ENCODE measurements around the gene SPAG8.

DNA sequence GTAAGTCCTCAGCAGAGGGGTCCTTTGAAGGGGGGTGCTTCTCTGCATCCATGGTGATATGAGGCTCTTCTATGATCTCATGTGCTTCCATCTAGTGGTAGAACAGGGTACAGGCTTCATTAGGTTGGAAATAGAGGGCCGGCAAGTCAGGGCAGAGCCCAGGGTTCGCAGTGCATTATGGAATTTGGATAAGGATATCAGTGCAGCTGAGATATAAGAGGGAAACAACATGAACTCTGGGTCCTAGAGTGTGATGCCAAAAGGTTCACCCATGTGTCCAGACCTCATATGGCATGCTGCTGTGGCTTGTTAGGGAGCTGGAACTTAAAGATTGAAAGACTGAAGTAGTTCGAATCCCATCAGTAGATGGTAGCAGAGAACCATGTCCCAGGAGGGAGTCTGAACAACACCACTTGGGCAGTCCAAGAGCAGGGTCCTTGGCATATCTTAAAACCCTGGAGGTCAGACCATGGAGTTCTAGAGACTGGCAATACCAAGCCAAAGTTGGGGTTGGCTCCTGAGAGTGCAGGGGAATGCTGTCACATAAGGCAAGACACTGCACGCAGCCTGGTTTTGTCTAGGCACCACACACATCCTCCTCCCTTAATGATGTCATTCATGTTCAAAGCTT is 14.1 kb upstream of the SPAG8 start:
- no peak for TF ChIP-seq POLR2A (IDR thresholded peaks at IDR 0.05)
- TF ChIP-seq, protein P1, sequence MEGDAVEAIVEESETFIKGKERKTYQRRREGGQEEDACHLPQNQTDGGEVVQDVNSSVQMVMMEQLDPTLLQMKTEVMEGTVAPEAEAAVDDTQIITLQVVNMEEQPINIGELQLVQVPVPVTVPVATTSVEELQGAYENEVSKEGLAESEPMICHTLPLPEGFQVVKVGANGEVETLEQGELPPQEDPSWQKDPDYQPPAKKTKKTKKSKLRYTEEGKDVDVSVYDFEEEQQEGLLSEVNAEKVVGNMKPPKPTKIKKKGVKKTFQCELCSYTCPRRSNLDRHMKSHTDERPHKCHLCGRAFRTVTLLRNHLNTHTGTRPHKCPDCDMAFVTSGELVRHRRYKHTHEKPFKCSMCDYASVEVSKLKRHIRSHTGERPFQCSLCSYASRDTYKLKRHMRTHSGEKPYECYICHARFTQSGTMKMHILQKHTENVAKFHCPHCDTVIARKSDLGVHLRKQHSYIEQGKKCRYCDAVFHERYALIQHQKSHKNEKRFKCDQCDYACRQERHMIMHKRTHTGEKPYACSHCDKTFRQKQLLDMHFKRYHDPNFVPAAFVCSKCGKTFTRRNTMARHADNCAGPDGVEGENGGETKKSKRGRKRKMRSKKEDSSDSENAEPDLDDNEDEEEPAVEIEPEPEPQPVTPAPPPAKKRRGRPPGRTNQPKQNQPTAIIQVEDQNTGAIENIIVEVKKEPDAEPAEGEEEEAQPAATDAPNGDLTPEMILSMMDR (IDR thresholded peaks at IDR 0.05) = peak; percentile 76 to 84 (median 79)

All from right lobe of liver (tissue), 4 donors.